ENCODE results near the gene KCNQ5.

The KCNQ5 gene

DNA sequence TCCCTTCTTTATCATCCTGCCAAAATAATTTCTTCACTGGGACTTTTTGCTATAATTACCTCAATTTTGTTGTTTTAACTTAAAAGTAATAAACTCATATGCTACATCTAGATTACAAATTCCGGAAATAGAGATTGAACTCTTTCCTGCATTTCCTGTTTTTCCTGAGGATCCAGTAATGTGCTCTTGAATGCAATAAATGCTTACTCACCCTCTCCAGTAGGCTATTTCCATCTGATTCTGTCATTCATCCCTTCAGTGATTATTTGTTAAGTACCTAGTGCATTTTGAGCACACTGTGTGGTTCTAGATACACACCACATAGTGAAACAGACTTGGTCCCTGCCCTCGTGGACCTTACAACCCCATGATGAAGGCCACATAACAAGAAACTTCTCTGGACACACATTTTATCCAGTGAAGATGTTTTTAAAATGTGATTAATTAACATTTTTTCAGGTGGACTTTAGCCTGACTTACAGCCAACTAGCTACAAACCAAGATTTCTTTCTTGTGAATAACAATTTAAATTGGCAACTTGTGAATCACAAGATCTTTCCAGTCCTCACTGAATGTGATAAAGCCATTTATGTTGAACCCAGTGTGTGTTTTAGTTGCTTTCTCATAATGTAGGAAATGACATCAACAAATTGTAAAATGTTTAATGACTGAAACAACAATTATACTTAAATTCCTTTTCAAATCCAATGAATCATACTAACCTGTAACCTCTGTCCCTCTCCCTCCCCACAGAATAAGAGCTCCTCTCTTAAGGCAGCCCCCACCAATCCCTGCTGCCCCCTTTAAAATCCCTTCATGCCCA lies 331.2 kb downstream of the KCNQ5 start:
- no peak overlapping the region for H3K4me3 Mint-ChIP-seq
- peaks cover 3% of the 10 kb centered on the region for H3K27me3 Mint-ChIP-seq (ENCODE audit: low read depth, poor library complexity)
- peak overlapping the region; percentile 10 for H3K27ac Mint-ChIP-seq
- no peaks in the 10 kb centered on the region for H3K36me3 Mint-ChIP-seq (ENCODE audit: low read depth)
- no peak for TF ChIP-seq CTCF (IDR thresholded peaks at IDR 0.05)
- no peak for DNase-seq
- H3K9me3 Mint-ChIP-seq, result no peaks in the 10 kb centered on the region
- H3K4me1 Mint-ChIP-seq, result peaks cover 29% of the 10 kb centered on the region

- H3K27me3 Mint-ChIP-seq (ENCODE audit: low read depth, poor library complexity), result peaks cover 3% of the 10 kb centered on the region
- no peak for DNase-seq
- H3K36me3 Mint-ChIP-seq (ENCODE audit: low read depth), result no peaks in the 10 kb centered on the region
- H3K4me3 Mint-ChIP-seq, result no peak overlapping the region
- H3K4me1 Mint-ChIP-seq, result peaks cover 29% of the 10 kb centered on the region
- TF ChIP-seq CTCF (IDR thresholded peaks at IDR 0.05), result no peak
- no peaks in the 10 kb centered on the region for H3K9me3 Mint-ChIP-seq
- H3K27ac Mint-ChIP-seq, result no peak overlapping the region
Measured at GRCh38 chr6:72953971-72954381, 332.1 kb downstream of the KCNQ5 start.

DNA sequence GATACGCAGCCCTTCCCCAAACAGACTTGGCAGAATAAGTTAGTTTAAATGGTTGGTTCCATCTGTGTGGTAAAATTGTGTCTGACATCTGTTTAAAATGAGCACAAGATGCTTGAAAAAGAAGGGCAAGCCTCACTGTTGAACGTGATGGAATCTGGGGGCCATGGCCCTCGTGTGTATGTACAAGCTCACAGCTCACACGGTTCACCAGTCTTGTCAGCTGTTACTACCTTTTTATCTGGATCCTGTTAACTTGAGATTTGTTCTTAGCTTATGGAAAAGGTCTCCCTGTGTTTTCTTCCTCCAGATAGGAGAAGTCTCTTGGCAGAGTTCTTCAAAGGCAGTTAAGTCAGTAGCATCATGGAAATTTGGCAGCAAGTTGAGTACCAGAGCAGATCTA lies 332.9 kb downstream of the KCNQ5 start:
- no peak for DNase-seq
- Mint-ChIP-seq H3K4me3 (no peak overlapping the region), H3K27me3 (ENCODE audit: low read depth, poor library complexity) (peaks cover 3% of the 10 kb centered on the region), H3K27ac (peak overlapping the region; percentile 75), H3K9me3 (no peaks in the 10 kb centered on the region), H3K4me1 (peaks cover 29% of the 10 kb centered on the region), H3K36me3 (ENCODE audit: low read depth) (no peaks in the 10 kb centered on the region)
- no peak for TF ChIP-seq CTCF (IDR thresholded peaks at IDR 0.05)

- Mint-ChIP-seq H3K4me3 (no peak overlapping the region), H3K27ac (no peak overlapping the region)
- DNase-seq, result peak; percentile 14
Measured at GRCh38 chr6:72955666-72956065, 333.8 kb downstream of the KCNQ5 start.

DNA sequence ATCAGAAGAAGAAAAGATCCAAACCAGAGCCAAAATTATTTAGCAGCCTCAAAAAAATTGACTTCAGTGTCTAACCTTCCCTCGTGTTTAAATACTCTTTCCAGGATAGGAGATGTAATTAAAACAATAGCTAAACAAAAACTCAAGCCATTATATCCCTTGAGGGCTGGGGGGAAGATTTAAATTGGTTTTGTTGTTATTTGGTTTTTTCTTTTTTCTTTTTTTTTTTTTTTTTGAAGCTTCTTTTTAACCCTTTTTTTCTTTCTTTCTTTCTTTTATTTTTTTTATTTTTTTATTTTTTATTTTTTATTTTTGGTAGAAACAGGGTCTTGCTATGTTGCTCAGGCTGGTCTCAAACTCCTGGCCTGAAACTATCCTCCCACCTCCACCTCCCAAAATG lies 334.4 kb downstream of the KCNQ5 start:
- H3K27ac Mint-ChIP-seq, result no peak overlapping the region
- H3K4me3 Mint-ChIP-seq, result no peak overlapping the region
- DNase-seq, result no peak
- H3K9me3 Mint-ChIP-seq, result no peaks in the 10 kb centered on the region
- H3K27me3 Mint-ChIP-seq (ENCODE audit: low read depth, poor library complexity), result peaks cover 3% of the 10 kb centered on the region
- TF ChIP-seq CTCF (IDR thresholded peaks at IDR 0.05), result no peak
- H3K36me3 Mint-ChIP-seq (ENCODE audit: low read depth), result no peaks in the 10 kb centered on the region
- peaks cover 29% of the 10 kb centered on the region for H3K4me1 Mint-ChIP-seq

More at GRCh38 chr6:72955666-72956065, 333.8 kb downstream of the KCNQ5 start:
- TF ChIP-seq CTCF (IDR thresholded peaks at IDR 0.05), result no peak
- Mint-ChIP-seq H3K9me3 (no peaks in the 10 kb centered on the region), H3K27me3 (ENCODE audit: low read depth, poor library complexity) (peaks cover 3% of the 10 kb centered on the region), H3K4me1 (peaks cover 29% of the 10 kb centered on the region), H3K36me3 (ENCODE audit: low read depth) (no peaks in the 10 kb centered on the region)

DNA sequence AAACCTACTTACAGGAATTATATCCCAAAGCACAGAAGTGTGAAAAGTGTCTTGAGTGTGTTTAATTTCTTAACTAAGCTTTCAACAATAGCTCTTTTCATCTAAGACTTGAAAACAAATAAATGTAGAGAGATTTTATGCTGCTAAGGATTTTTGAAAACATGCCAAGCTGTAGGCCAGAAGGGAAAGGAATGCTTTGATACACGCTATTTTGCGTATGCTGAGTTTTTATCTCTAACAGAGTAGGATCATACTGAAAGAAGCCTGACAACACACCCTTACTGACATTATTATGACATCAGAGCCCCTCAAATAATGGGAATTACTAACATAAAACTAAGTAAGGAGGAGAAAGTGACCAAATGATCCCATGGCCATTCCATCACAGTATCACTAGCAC lies 338.0 kb downstream of the KCNQ5 start:
- Mint-ChIP-seq H3K4me1 (peaks cover 19% of the 10 kb centered on the region), H3K4me3 (no peak overlapping the region), H3K36me3 (ENCODE audit: low read depth) (no peaks in the 10 kb centered on the region), H3K27ac (no peak overlapping the region), H3K9me3 (peaks cover 3% of the 10 kb centered on the region), H3K27me3 (ENCODE audit: low read depth, poor library complexity) (peaks cover 5% of the 10 kb centered on the region)
- no peak for TF ChIP-seq CTCF (IDR thresholded peaks at IDR 0.05)
- no peak for DNase-seq
